Right lobe of liver (tissue), 6 donors: ENCODE results near the gene PAN3. TPM values are rescaled to one million over a fixed set of nuclear protein-coding genes. Genes with fewer than 3 reads are reported as not detected.
A peak's percentile ranks its signal among the peaks of the same experiment; 100 is the strongest.

ENCODE experiments used
- ATAC-seq, 4 donors: fragments of 200-7000 bp; cut with Tn5 transposase; one replicate each; pipeline ENCODE4 v1.9.1; 2020; ENCODE audit warnings: mild to moderate bottlenecking in 4 of 4, moderate library complexity in 4 of 4
- DNase-seq, 3 donors: peaks; one replicate each; pipeline ENCODE4 v3.0.0-alpha.2; 2020
- H3K27ac ChIP-seq, 3 donors: fragments of 200-600 bp; one replicate each; pipeline ENCODE4 v1.8.0; 2022
- H3K27me3 ChIP-seq, 2 donors: fragments of 200-600 bp; one replicate each; pipeline ENCODE4 v1.8.0; 2022
- H3K36me3 ChIP-seq, 4 donors: fragments of 200-600 bp; sonication (generic) in 1 of 4; one replicate each; pipeline versions ENCODE4 v1.5.1 to v1.8.0; 2017 to 2022; ENCODE audit warnings: control low read depth in 1 of 4
- H3K4me1 ChIP-seq, 4 donors: fragments of 200-600 bp; sonication (generic) in 1 of 4; one replicate each; pipeline versions ENCODE4 v1.5.1 to v1.8.0; 2017 to 2022; ENCODE audit warnings: control low read depth in 1 of 4
- H3K4me3 ChIP-seq, 3 donors: fragments of 200-600 bp; one replicate each; pipeline ENCODE4 v1.8.0; 2022
- H3K9me3 ChIP-seq, 4 donors: fragments of 200-600 bp; sonication (generic) in 1 of 4; one replicate each; pipeline versions ENCODE4 v1.5.1 to v1.8.0; 2017 to 2022; ENCODE audit warnings: control low read depth in 1 of 4
- POLR2A ChIP-seq: fragments of 450-650 bp; IDR thresholded peaks from one replicate; pipeline ENCODE4 v1.6.1; 2017; ENCODE audit warnings: antibody characterized with exemption, mild to moderate bottlenecking
- WGBS: methylation state at CpG from one replicate; pipeline ENCODE4 v1.1.6; 2018; ENCODE audit warnings: low coverage, low lambda C conversion rate; ENCODE audit not compliant: insufficient coverage; ENCODE audit errors: missing lambda C conversion rate; 5-methylcytosine and 5-hydroxymethylcytosine counted together
- intact Hi-C, 2 donors: fragments of 100-400 bp; cut with DNase I; formaldehyde crosslinking; loops; one replicate each; pipeline versions ENCODE4 v1.11.2 to v1.14.1; 2022
- total RNA-seq, 6 experiments: library from RNA; depleted of rRNA in 2 of 6; stranded (reverse); fragments of >200 nt in 2 of 6; fragmentation: NEBNext Ultra II Directional in 3 of 6; extraction: Animal tissue kit (Norgen Biotek cat#: 25700) in 3 of 6; gene quantifications; one replicate each; pipeline versions ENCODE4 v1.1.0 to v1.2.4, GENCODE V29; 2016 to 2023
- TF ChIP-seq, protein P1 (sequence below), 4 donors: fragments of 200-600 bp in 3 of 4; fragments of 450-650 bp in 1 of 4; IDR thresholded peaks; one replicate each; pipeline versions ENCODE4 v1.5.1 to v1.8.0; 2016 to 2022; ENCODE audit warnings: antibody characterized with exemption in 4 of 4, mild to moderate bottlenecking in 2 of 4
- donor health status: DM: no; HTN: yes; CAD: no.
- donor health status: DM: no; HTN: no; CAD: no.
- donor health status: DM: no; HTN: no; CAD: no.
- donor health status: DM: no; HTN: yes; CAD: no.
- donor health status: DM: no; HTN: yes; CAD: no.

PAN3 gene
- total RNA-seq, 6 experiments from 2014 or later, result 7.0 to 12.5 (median 10.2) TPM

DNA sequence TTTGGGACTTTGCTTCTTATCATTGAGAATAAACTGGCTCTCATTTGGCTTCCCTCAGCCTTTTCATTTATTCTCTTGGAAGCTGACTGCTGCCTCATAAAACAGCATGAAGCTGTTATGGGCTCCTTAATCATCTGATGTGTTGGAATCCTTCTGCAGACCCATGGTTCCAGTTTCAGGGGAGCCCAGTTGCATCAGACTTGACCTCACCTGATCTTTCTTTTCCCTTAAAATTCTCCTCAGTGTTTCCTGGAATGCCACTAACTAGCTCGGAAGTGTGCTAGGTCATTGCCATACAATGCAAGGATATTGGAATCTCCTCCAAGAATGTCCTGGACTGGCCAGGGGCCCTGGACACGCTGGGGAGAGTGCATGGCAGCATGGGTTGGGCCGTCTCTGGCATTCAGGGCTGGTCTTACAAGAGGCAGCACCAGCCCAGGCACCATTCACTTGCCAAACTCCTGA, 197.9 kb downstream of the PAN3 start:
- intact Hi-C loops, result no loop called here
- H3K9me3 ChIP-seq, result no peaks in the 10 kb centered on the region
- H3K27me3 ChIP-seq, result no peaks in the 10 kb centered on the region
- no peak overlapping the region for H3K27ac ChIP-seq
- 53% methylated on average over 3 of the region's 3 CpGs for WGBS
- H3K36me3 ChIP-seq, result no peaks in the 10 kb centered on the region
- TF ChIP-seq POLR2A, result no peak
- TF ChIP-seq, protein P1, sequence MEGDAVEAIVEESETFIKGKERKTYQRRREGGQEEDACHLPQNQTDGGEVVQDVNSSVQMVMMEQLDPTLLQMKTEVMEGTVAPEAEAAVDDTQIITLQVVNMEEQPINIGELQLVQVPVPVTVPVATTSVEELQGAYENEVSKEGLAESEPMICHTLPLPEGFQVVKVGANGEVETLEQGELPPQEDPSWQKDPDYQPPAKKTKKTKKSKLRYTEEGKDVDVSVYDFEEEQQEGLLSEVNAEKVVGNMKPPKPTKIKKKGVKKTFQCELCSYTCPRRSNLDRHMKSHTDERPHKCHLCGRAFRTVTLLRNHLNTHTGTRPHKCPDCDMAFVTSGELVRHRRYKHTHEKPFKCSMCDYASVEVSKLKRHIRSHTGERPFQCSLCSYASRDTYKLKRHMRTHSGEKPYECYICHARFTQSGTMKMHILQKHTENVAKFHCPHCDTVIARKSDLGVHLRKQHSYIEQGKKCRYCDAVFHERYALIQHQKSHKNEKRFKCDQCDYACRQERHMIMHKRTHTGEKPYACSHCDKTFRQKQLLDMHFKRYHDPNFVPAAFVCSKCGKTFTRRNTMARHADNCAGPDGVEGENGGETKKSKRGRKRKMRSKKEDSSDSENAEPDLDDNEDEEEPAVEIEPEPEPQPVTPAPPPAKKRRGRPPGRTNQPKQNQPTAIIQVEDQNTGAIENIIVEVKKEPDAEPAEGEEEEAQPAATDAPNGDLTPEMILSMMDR (IDR thresholded peaks at IDR 0.05), result no peak
- ATAC-seq (peak; percentile 29 to 51 (median 35)), DNase-seq (no peak)
- no peaks in the 10 kb centered on the region for H3K4me1 ChIP-seq
- no peak overlapping the region for H3K4me3 ChIP-seq

DNA sequence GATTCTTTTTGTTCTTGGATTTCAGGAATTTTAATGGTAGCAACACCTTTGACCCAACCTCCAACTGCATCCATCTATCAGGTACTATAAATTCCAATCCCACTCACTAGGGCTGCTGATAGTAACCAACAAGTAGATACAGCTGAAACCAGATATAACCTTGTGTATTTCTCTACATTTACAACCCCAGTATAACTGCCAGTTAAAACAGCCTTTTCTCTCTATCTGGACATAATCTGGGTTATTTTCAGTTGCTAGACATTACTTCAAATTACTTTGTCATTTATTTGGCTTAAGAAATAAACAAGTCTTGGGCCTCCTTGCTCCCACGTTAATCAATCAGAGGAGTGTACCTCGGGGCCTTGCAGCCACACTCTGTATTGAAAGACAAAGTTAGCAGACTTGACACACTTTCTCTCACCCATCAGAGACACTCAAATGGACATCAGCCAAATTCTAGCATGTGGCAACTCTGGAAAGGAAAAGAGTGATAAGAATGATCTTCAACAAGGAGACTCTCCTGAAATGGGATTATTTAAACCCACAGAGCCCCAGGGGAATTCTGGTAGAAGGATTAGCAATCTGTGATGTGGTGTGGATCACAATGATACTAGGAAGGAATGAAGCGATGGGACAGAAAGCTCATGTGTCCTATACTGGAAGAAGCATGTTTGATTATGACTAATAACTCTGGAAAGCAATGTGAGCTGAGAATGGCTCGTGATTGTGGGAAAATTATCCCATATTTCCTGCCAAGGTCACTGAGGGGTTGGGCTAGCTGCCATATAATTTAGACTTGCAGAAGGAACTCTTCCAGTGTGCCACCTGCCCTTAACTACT, 199.0 kb downstream of the PAN3 start:
- H3K4me1 ChIP-seq, result no peaks in the 10 kb centered on the region
- DNase-seq (no peak), ATAC-seq (peak in 1 of 4 donors; percentile 31)
- 66% methylated on average over 3 of the region's 4 CpGs for WGBS
- no peaks in the 10 kb centered on the region for H3K9me3 ChIP-seq
- no peaks in the 10 kb centered on the region for H3K27me3 ChIP-seq
- no peak for TF ChIP-seq POLR2A
- TF ChIP-seq, protein P1 (IDR thresholded peaks at IDR 0.05), result no peak
- H3K27ac ChIP-seq, result no peak overlapping the region
- no peaks in the 10 kb centered on the region for H3K36me3 ChIP-seq
- intact Hi-C loops, result no loop called here
- no peak overlapping the region for H3K4me3 ChIP-seq

DNA sequence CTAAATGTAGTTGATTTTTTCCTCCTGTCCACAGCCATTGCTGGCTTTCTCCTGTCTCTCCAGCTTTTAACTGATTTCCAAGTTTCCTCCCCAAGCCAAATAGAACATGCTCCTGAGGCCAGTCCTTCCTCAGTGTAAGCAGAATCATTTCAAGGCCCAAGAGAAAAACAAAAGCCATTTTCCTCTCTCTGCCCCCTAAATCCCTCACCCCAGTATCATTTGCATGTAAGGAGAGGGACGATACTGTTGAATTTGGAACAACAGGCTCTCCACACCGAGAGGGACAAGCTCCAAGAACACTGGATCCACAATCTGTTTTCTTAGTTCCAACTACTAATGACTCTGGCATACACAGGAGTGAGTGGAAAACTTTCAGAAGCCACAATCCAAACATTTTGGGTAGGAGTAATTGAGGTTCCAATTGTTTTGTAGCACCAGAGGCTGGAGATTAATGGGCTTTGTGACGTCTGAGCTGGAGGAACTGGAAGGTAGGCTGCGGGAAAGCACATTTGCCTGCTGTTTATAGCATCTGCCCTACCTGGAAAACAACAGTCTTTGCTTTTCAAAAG, 199.7 kb downstream of the PAN3 start:
- ATAC-seq, result peak in 1 of 4 donors; percentile 20
- H3K27ac ChIP-seq, result no peak overlapping the region

DNA sequence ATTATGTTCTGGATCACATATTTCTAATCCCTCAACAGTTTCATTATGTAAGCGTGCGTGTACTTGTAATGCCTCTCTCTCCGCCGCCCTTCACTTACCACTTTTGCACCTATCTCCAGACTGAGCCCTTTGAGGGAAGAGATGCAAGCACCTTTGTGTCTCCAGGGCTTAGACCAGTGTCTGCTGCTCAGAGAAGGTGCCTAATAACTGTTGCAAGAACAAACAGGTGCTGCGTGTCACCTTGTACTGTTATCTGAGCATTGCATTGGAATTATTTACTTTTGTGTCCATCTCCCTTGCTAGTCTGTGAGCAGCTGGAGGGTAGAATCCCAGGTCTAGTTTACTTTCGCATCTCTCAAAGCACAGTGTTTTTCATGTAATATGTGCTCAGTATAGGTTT, 200.4 kb downstream of the PAN3 start:
- intact Hi-C loops, result no loop called here

More for the DNA sequence above, 199.7 kb downstream of the PAN3 start:
- Histone ChIP-seq H3K4me3 (no peak overlapping the region), H3K4me1 (no peaks in the 10 kb centered on the region), H3K9me3 (no peaks in the 10 kb centered on the region), H3K27me3 (no peaks in the 10 kb centered on the region), H3K36me3 (no peaks in the 10 kb centered on the region)
- no peak for DNase-seq
- intact Hi-C loops, result no loop called here
- 90% methylated on average over 4 of the region's 4 CpGs for WGBS
- TF ChIP-seq, protein P1 (IDR thresholded peaks at IDR 0.05), result no peak
- TF ChIP-seq POLR2A, result no peak

More for the DNA sequence above, 200.4 kb downstream of the PAN3 start:
- Histone ChIP-seq H3K27ac (no peak overlapping the region), H3K9me3 (no peaks in the 10 kb centered on the region), H3K27me3 (no peaks in the 10 kb centered on the region), H3K4me1 (no peaks in the 10 kb centered on the region), H3K36me3 (no peaks in the 10 kb centered on the region), H3K4me3 (no peak overlapping the region)
- no peak for ATAC-seq
- no peak for DNase-seq
- TF ChIP-seq POLR2A, result no peak
- TF ChIP-seq, protein P1 (IDR thresholded peaks at IDR 0.05), result no peak
- 68% methylated on average over 2 of the region's 6 CpGs for WGBS
